HCT116 (cell line): ENCODE data around the gene TMEM135.
"Not testable (repeated sequence)": the region's sequence is repeated elsewhere in the genome, so short reads cannot be mapped to it uniquely, and the experiment has no call there.

Experiments used
- EZH2 ChIP-seq: fragments of 200-600 bp; sonication (generic); IDR thresholded peaks from 2 replicates; pipeline ENCODE4 v1.6.1; 2017; ENCODE audit warnings: antibody characterized with exemption, mixed run types
- SP1 ChIP-seq: IDR thresholded peaks from 2 replicates; pipeline ENCODE4 v1.6.1; 2012; ENCODE audit warnings: low read depth

GRCh38 chr11:86992340-86992739, 45.4 kb upstream of the TMEM135 start:
- TF ChIP-seq SP1, EZH2: not testable (repeated sequence)
